Effector CD4-positive, alpha-beta T cell (primary cell): ENCODE measurements around the gene ZBED1.
"Not testable (repeated sequence)": the region's sequence is repeated elsewhere in the genome, so short reads cannot be mapped to it uniquely, and the experiment has no call there.

Experiments used
- DNase-seq: peaks from one replicate; pipeline ENCODE4 v3.0.0-alpha.2; 2020

Gene ZBED1

GRCh38 chrX:2517055-2517454 is 16.3 kb upstream of the ZBED1 start:
- no peak for DNase-seq

GRCh38 chrX:2516623-2517022 is 15.8 kb upstream of the ZBED1 start:
- no peak for DNase-seq

GRCh38 chrX:2514131-2514530 is 13.4 kb upstream of the ZBED1 start:
- no peak for DNase-seq

GRCh38 chrX:2513121-2513664 is 12.4 kb upstream of the ZBED1 start:
- no peak for DNase-seq

- DNase-seq = no peak
Observed at GRCh38 chrX:2512501-2512900, 11.7 kb upstream of the ZBED1 start.

GRCh38 chrX:2511326-2511725 is 10.6 kb upstream of the ZBED1 start:
- no peak for DNase-seq

GRCh38 chrX:2508648-2509335 is 8.0 kb upstream of the ZBED1 start:
- DNase-seq = no peak

GRCh38 chrX:2507904-2508627 is 7.3 kb upstream of the ZBED1 start:
- no peak for DNase-seq

- DNase-seq = no peak
Observed at GRCh38 chrX:2507196-2507595, 6.4 kb upstream of the ZBED1 start.

GRCh38 chrX:2505341-2505740 is 4.6 kb upstream of the ZBED1 start:
- DNase-seq = not testable (repeated sequence)

GRCh38 chrX:2504706-2505332 is 4.0 kb upstream of the ZBED1 start:
- no peak for DNase-seq

GRCh38 chrX:2503591-2504500 is 3.1 kb upstream of the ZBED1 start:
- no peak for DNase-seq

- no peak for DNase-seq
Observed at GRCh38 chrX:2502668-2503519, 2.1 kb upstream of the ZBED1 start.

- DNase-seq = no peak
Observed at GRCh38 chrX:2502120-2502667, 1.4 kb upstream of the ZBED1 start.

- DNase-seq = no peak
Observed at GRCh38 chrX:2501559-2502102, 855 bp upstream of the ZBED1 start.

- DNase-seq = peak; percentile 13
Observed at GRCh38 chrX:2500091-2500802, 529 bp downstream of the ZBED1 start.

- no peak for DNase-seq
Observed at GRCh38 chrX:2499507-2499906, 1.3 kb downstream of the ZBED1 start.

- no peak for DNase-seq
Observed at GRCh38 chrX:2498781-2499302, 1.9 kb downstream of the ZBED1 start.

- DNase-seq = no peak
Observed at GRCh38 chrX:2497961-2498780, 2.6 kb downstream of the ZBED1 start.
